Tibial nerve (tissue), 3 donors: ENCODE data around the gene RLF.

ENCODE experiments used
- CTCF ChIP-seq, 5 experiments: fragments of 200-600 bp in 3 of 5; fragments of 450-650 bp in 2 of 5; sonication (generic) in 3 of 5; IDR thresholded peaks; one replicate each; pipeline ENCODE4 v1.5.1; 2016 to 2019; ENCODE audit warnings: antibody characterized with exemption in 5 of 5, mild to moderate bottlenecking in 3 of 5, moderate library complexity in 2 of 5
- POLR2A ChIP-seq, 2 donors: fragments of 450-650 bp; IDR thresholded peaks; one replicate each; pipeline ENCODE4 v1.6.1; 2017; ENCODE audit warnings: antibody characterized with exemption in 2 of 2, mild to moderate bottlenecking in 2 of 2, moderate library complexity in 2 of 2

DNA sequence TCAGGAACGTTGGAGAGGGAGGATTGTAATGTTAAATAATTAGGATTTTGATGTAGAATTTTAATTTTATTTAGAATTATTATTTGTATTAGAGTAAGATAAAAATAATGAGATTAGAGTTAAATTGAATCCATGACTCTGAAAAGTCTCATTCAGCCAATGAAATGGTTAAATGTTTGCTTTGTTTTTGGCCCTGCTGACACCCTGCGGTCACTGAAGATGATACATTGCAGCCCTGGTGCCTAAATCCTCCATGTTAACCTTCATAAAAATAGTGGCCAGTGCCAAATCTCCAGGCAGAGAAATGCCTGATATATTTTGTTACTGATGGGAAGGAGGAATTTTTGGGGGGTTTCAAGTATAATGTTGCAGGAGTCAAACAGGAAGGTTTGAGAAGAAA lies 27.3 kb upstream of the RLF start:
- no peak for TF ChIP-seq CTCF (IDR thresholded peaks at IDR 0.05)
- TF ChIP-seq POLR2A (IDR thresholded peaks at IDR 0.05), result no peak
